GM18907 (cell line): ENCODE measurements around the gene ROPN1.
"Not testable (repeated sequence)": the region's sequence is repeated elsewhere in the genome, so short reads cannot be mapped to it uniquely, and the experiment has no call there.

ENCODE experiments used
- ATAC-seq: cut with Tn5 transposase; IDR thresholded peaks from one replicate; pipeline ENCODE4 v1.9.1; 2021; ENCODE audit warnings: mild to moderate bottlenecking, moderate library complexity; ENCODE audit not compliant: unreplicated experiment

ROPN1 gene

GRCh38 chr3:123991730-123992588, at the start of gene ROPN1:
Gene ROPN1 (minus strand): TSS chr3:123992124. CDS start chr3:123980481, 11,643 bp downstream.
- not testable (repeated sequence) for ATAC-seq

GRCh38 chr3:124041553-124041952, 49.6 kb upstream of the ROPN1 start:
- ATAC-seq, result no peak

GRCh38 chr3:124037326-124037725, 45.4 kb upstream of the ROPN1 start:
- no peak for ATAC-seq

GRCh38 chr3:124036214-124036613, 44.3 kb upstream of the ROPN1 start:
- not testable (repeated sequence) for ATAC-seq

- ATAC-seq, result no peak
These were observed 43.7 kb upstream of the ROPN1 start for GRCh38 chr3:124035463-124036121.

- no peak for ATAC-seq
These were observed 42.9 kb upstream of the ROPN1 start for GRCh38 chr3:124034844-124035152.

- no peak for ATAC-seq
These were observed 42.3 kb upstream of the ROPN1 start for GRCh38 chr3:124034016-124034843.

GRCh38 chr3:124033360-124034015, 41.6 kb upstream of the ROPN1 start, which contains the start of gene KALRN:
Gene KALRN (plus strand): TSS chr3:124033369.
- peak; percentile 37 for ATAC-seq

GRCh38 chr3:124032881-124033359, 41.0 kb upstream of the ROPN1 start:
- ATAC-seq, result peak; percentile 93

- no peak for ATAC-seq
These were observed 40.5 kb upstream of the ROPN1 start for GRCh38 chr3:124032311-124032880.

GRCh38 chr3:124026516-124026915, 34.6 kb upstream of the ROPN1 start:
- ATAC-seq, result no peak

- ATAC-seq, result not testable (repeated sequence)
These were observed 31.6 kb upstream of the ROPN1 start for GRCh38 chr3:124023531-124023930.

- no peak for ATAC-seq
These were observed 27.4 kb upstream of the ROPN1 start for GRCh38 chr3:124019291-124019690.

- not testable (repeated sequence) for ATAC-seq
These were observed 25.6 kb upstream of the ROPN1 start for GRCh38 chr3:124017502-124017901.

- ATAC-seq, result not testable (repeated sequence)
These were observed 24.6 kb upstream of the ROPN1 start for GRCh38 chr3:124016483-124016882.

- no peak for ATAC-seq
These were observed 22.5 kb upstream of the ROPN1 start for GRCh38 chr3:124014366-124014942.

GRCh38 chr3:124008321-124008720, 16.4 kb upstream of the ROPN1 start:
- not testable (repeated sequence) for ATAC-seq

- no peak for ATAC-seq
These were observed 15.3 kb upstream of the ROPN1 start for GRCh38 chr3:124007186-124007585.

GRCh38 chr3:124002405-124003079, 10.6 kb upstream of the ROPN1 start:
- ATAC-seq, result not testable (repeated sequence)
